NCI-H748 (cell line): ENCODE measurements around the gene PHF23.
A peak's percentile ranks its signal among the peaks of the same experiment; 100 is the strongest.

Experiments
- DNase-seq: peaks from one replicate; lab custom pipeline; 2025; ENCODE audit not compliant: unreplicated experiment; lab: John Stamatoyannopoulos, UW

The PHF23 gene

DNA sequence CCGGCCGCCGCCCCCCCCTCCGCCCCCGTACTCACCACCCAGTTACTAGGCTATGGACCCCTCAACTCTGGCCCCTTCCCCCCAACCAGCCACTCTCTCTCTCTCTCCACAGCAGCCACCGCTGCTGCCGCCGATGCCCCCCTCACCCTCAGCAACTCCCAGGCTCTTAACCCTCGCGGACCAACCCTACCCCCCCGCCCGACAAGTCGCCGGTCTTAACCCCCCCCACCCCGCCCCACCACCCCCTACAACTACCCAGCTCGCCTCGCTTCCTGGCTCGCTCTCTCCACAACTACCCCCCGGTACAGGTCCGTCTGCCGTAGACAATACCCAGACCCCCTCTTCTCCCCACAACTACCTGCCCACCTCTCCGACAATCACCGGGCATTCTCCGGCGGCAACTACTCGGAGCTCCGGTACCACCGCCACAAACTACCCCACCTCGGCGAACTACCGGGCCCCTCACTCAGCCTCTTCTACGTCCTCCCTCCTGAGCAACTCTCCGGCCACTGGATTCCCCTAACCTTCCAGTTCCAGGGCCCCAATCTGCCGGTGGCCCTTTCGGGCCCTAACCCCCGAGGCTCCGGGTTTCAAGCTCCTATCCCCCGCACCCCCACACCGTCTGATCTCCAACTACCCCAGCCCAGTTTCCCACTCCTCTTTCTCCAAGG is 702 bp downstream of the PHF23 start:
- peak; percentile 56 for DNase-seq

DNA sequence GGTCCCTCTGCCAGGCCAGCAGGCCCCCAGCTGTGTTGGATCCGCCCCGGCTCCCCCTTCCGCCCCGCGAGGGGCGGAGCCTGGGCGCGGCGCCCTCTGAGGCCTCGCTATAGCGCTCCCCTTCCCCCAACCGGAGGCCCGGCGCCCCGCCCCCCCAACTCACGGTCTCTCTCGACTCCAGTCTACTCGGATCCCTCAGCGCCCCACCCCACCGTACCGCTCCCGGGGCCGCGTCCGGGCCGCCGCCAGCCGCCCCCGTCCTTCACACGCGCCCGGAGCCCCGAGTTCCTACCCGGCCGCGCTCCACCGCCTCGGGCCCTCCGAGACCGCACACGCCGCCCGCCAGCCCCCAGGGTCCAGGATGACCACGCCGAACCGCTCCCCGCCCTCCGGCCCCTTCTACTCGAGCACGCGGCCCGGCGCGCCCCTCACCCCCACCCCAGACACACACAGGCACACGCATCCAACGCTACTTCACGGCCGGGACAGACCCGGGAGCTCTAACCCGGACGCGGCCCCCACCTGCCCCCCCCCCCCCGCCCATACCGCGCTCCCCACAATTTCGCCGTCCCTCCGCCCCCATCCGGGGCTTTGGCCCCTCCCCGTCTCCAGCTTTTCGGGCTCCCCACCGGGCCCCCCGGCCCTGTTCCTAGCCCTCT is 1.4 kb downstream of the PHF23 start:
- DNase-seq = peak; percentile 81

DNA sequence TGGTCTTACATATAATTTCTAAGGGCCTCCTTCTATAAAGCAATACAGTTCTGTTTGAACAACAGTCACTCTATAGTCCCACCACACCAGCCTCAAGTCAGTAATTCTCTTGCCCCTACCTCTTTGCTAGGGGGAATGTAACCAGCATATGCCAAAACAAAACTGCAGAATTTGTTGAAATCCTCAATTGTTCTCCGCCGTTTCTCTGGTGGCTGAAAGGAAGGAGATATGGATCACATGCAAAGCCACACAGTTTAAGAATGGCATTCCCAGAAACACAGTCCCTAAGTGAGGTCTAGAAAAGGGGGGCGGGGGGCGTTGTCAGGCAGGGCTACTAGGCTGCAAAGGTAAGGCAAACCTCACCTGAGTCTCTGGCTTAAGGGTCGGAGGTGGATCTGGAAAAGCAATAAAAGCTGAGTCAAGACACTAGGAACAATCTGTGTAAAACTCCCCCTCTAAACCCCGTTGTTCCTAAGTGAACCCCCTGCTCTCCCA is 1.9 kb downstream of the PHF23 start:
- DNase-seq = no peak

DNA sequence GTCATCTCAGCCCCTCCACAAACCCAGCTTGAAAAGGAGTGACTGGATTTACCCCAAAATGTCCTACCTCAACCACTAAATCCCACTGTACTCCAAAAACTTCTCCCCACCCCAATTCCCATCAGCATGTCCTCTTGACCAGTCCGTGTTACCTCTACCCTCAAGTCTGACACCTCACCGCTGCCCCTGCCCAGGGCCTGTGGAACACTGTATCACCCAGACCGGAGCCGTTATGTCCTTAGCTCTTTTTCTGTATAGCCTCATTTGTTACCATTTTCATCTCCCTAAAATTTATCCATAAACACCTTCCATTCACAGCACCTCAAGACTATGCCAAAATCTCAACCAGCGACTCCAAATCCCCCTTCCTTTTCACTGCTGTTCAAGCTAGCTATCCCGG is 2.4 kb downstream of the PHF23 start:
- no peak for DNase-seq

DNA sequence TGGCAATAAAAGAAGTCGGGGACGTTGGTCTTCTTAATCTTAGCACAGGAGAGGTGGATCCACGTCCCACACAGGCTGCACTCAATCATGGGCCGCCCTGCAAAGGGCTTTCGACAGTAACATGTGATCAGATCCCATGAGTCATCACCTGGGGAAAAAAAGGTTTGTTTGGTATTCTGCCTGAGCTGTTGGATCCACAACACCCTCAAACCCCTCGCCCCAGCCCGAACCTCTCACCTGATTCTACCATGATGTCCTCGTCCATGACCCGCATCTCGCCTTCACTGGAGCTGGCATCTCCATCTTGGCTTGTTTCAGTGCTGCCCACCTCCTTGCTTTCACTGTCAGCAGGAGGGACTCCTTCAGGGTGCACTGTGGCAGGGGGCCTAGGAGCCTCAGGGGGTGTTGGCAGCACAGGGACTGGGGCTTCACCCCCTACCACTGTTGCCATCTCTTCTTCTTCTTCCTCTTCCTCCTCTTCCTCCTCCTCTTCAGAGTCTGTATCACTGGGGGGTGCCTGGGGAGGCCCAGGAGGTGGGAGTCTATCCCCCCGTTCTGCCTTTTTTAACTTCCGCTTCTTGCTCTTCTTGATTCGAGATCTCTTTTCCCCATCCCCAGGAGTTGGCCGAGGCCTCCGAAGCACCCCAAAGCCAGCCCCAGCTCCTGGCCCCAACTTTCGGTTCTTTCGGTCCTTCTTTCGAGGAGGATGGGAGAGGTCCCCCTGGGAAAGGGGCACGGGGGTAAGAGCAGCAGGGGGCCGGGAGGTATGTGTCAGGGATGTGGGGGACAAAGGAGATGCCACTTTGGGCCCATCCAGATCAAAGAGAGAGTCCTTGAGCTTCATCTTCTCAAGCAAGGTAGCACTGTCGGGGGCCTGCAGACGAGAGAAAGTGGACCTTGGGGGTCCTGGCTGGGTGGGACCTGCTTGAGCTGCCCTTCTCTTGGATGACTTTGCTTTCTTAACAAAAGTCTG is 3.3 kb downstream of the PHF23 start:
- DNase-seq = no peak

DNA sequence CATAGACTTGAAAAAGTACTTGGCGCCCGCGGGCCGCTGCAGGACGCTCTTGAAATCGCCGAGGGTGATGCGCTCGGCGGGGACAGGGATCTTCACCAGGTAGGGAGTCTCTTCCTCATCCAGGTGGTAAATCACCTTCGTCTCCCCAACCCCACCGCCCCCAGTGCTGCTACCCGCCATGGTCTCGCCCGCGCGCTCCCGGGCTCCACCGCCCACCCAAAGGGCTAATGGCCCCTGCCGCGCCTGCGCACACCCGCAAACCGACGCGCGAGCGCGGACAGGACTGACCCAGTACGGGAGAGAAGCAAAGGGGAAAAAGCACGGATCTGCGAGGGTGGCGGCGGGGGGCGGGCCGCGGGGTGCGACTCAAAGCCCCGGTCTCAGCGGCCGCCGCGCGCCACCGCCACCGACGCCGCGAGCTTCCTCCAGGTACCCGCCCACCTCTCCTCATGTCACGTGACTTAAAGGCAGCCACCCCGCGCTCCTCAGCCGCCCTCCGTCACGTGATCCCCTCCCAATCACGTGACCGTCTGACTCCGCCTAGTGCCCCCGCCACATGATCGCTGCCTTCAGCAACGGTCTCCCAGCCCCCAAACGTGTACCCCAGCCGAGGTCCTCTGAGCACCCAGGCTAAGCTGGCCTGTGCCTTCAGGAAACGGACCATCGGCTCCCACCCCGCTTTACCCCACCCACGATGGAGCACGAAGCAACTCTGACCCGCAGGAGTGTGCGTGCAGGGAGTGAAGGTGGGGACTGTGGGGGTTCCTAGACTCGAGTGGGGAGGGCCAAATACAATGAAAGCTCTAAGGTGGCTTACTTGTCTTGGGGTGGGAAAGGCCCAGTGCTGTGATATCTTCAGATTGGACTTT is 4.9 kb downstream of the PHF23 start, which contains the start of gene DVL2:
Gene DVL2 (minus strand): TSS at position 435 of the 869 bp plus-strand sequence. CDS start 255 bp downstream, at position 180.
- peak; percentile 96 for DNase-seq

DNA sequence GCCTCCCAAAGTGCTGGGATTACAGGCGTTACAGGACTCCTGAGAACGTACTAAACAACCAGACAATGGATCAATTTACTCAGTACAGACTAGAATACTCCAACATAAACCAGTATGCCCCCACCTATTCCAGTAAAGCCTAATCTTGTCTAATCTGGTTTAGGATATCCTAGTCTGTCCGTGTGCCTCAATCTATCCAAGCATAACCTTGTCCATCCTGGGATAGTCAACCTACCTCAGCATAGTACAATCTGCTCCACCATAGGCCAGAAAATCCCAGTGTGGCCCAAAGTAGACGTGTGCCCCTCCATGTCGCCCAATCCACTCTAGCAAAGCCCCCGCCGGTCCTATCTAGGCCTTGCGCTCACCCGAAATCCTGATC is 5.6 kb downstream of the PHF23 start:
- DNase-seq = no peak

DNA sequence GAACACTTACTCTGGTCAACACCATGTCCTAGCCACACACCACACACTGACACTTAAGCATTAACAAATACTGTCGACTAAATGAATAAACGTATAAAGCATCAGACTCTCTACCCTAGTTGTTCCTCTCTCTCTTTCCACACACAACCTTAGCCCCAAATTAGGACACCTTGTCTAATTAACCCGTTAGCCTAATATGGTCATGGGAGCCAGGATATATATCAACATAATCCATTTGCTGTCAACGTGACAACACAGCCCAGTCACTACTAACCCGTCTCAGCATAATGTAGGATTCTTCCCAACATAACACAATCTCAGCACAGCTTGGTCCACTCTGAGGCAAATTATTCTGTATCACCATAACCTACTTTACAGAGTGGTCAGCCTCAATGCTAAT is 7.1 kb downstream of the PHF23 start:
- no peak for DNase-seq

DNA sequence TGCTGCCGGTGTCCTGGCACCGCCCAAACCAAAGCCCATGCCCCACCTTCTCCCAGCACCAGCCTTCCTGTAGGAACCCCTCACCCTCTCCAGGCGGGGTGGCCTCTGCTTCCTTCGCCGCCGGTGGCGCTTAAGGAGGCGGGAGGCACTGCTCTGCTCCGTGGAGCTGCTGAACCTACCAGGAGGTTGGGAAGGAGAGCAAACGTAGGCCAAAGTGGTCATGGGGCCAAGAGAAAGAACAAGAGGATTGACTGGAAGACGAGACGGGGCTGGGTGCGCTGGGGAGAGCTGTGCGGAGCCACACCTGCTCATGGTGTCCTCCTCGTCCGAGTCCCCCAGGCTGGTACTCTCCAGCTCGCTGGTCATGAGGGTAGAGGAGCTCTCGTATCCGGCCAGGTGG is 9.8 kb downstream of the PHF23 start:
- DNase-seq = no peak

DNA sequence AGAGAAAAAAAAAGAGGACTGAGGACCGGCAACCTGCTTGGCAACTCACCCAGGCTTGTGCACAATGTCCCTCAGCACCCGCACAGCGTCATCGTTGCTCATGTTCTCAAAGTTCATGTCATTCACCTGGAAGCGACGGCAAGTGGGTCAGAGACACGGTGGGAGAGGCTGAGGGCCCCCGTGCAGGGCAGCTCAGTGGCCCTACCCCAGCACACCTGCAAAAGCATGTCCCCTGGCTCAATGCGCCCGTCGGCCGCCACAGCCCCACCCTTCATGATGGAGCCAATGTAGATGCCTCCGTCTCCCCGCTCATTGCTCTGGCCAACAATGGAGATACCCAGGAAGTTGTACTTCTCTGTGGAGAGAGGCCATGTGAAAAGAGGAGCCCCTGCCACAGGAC is 10.3 kb downstream of the PHF23 start:
- DNase-seq = no peak

DNA sequence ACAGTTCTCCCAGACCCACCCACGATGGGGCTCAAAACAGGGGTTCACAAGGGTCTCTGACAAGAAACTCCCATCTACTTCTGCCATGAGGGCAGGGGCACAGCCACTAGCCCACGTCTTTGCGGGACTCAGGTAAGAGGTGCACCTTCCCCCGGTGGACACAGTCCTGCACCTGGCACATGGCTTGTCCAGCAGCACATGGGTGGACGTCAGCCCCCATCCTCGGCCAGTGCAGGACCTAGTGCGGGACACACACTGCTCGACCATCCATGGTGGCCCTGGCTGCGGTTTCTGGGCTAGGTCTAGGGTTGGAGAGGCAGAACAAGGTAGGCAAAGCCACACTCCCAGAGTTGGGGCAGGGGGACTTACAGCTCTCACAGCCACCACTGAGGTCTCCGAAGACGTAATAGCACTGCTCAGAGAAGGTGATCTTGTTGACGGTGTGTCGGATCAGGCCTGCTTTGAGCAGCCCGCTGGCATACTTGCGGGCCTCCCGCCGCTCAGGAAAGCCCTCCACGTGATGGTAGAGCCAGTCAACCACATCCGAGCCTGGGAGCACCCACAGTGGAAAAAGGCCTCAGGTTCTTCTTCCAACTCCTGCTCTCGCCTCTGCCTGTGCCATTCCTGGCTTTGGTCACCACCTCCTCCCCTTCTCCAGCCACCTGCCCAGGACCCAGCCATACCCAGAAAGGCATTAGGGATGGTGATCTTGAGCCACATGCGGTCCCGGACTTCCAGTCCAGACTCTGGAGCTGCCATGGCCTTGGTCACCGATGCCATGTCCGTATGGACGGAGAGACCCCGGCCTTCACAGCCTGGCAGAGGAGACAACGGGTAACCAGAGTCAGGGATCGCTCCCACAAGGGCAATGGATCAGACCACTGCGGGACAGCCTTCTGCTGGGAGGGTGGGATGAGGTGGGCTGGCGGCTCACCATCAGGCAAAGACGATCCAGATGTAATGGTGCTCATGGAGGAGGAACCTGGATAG is 12.2 kb downstream of the PHF23 start:
- DNase-seq = no peak

DNA sequence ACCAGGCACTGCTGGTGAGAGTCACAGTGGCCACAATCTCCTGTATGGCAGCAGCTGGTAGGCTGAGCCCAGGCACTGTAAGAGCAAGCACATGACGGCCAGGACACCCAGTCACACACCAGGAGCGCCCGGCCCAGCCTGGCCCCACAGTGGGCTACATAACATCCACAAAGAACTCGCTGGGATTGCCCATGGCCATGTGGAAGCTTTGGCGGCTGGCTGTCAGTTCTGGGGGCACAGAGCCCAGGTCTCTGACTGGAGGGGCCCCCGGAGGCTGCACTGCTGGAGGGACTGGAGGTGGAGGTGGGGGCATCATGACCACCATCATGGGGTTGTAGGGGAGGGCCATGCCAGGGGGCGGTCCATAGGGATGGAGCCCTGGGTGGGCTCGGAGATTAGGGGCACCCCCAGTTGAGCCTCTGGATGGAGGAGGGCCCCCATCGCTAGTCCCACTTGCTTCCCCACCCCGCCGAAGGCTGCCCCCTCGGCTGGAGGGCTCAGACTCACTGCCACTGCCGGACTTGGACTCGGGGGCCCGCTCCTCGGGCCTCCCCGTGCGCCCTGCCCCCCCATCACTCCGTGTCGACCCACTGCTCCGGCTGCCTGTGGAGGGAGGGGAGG is 13.4 kb downstream of the PHF23 start:
- no peak for DNase-seq

DNA sequence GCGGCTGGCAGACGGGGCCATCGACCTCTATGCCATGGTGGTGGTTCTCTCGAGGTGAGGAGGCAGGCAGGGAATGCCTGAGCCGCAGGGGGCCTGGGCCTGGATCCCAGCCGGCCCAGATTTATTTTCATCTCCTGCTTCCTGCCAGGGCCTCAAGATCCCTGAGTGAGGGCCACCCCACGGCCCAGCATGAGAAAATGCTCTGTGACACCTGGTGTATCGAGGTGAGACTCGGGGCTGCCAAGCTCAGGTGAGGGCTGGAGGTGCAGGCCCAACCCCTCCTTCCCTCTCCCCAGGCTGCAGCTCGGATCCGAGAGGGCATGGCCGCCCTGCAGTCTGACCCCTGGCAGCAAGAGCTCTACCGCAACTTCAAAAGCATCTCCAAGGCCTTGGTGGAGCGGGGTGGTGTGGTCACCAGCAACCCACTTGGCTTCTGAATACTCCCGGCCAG is 14.6 kb downstream of the PHF23 start:
- DNase-seq = no peak

DNA sequence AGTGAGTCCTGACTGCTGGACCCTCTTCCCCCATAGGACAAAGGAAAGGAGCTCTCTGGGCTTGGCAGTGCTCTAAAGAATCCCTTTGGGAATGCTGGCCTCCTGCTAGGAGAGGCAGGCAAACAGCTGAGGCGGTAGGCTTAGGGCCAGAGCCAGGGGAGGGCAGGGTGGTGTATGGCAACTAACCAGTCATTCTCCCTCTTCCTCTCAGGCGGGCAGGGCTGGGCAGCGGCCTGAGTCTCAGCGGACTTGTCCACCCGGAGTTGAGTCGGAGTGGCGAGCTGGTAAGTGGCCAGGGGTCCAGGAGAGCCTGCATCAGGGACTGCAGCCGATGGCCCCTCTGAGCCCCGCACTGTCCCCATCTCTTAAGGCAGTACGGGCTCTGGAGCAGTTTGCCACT is 15.1 kb downstream of the PHF23 start:
- no peak for DNase-seq

DNA sequence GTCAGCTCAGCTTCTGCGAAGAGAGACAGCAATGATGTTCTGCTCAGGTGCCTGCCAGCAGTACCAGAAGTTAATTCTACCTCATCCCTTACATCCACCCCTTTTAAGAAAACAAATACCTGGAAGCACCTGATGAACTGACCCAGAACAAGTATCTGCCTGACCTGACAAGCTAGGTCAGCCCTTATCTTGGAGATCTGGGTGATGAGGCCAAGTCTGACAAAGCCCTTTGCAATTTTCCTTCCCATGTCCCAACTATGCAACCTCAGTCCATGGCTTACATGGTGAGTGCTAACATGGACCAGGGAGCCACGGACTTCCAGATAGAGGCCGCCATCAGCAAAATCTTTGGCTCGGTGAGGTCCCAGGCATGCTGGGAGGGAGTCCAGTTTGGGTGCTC is 15.9 kb downstream of the PHF23 start:
- DNase-seq = no peak

DNA sequence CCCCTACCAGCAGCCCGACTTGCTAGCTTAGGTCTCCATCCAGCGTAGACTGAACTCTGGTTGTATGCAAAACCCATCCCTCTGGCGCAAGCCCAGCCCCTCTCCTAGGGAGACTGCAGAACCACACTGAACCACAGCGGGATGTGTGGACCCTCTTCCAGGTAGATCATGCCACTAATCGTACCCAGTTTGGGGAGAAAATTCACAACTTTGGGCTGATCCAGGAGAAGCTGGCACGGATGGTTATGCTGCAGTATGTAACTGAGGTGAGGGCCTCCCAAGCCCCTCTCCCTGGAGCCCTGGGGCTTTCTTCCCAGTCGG is 16.3 kb downstream of the PHF23 start:
- DNase-seq = no peak

DNA sequence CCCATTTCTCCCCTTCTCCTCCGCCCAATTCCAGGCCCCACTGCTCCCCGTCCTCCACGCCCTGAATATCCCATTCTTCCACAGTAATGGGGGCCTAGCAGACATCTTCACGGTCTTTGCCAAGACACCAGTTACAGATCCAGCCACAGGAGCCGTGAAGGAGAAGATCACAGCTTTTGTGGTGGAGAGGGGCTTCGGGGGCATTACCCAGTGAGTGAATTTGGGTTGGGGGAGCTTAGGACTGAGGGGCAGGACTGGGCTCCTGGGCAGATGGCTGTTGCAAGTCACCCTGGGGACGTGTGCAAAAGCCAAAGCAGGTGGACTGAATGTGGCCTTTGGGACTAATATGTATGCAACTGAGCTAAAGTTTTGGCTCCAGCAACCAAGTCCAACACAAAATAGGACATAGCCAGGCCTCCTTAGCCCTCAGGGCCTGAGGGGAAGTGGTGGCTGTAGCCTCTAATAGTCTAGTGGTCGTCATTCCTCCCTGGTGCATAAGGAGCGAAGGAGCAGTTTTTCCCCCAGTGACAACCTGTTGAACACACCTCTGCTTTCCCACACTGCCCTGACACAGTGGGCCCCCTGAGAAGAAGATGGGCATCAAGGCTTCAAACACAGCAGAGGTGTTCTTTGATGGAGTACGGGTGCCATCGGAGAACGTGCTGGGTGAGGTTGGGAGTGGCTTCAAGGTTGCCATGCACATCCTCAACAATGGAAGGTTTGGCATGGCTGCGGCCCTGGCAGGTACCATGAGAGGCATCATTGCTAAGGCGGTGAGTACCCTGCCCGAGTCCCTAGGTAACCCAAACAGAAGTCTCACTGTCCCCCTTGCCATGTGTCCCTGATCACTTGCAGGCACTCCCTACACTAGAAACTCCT is 16.9 kb downstream of the PHF23 start:
- DNase-seq = no peak
